SK-N-SH (cell line): ENCODE results near the gene COX7A1. TPM values are rescaled to one million over a fixed set of nuclear protein-coding genes. Genes with fewer than 3 reads are reported as not detected.

ENCODE experiments used
- CTCF ChIA-PET: fragments of 300-600, 350-600 bp; formaldehyde crosslinking; extraction: SDS; loops from one replicate; lab custom pipeline; 2021; lab: Yijun Ruan, JAX
- POLR2A ChIA-PET: fragments of 350-600 bp; sonication (Branson Sonifier 250); formaldehyde crosslinking; extraction: SDS; loops from one replicate; lab custom pipeline; 2020; ENCODE audit warnings: antibody characterized with exemption, inconsistent platforms; lab: Yijun Ruan, JAX
- DNase-seq: peaks from one replicate; pipeline ENCODE4 v3.0.0; 2012
- H2AFZ ChIP-seq: fragments of 200-600 bp; sonication (generic); 2 replicates; pipeline ENCODE4 v1.8.1; 2016; ENCODE audit warnings: antibody characterized with exemption, mild to moderate bottlenecking, low read depth
- H3F3A ChIP-seq: fragments of 200-600 bp; sonication (generic); replicated peaks from 2 replicates; pipeline ENCODE3; 2016; ENCODE audit warnings: antibody characterized with exemption, mild to moderate bottlenecking; ENCODE audit not compliant: insufficient read depth
- H3K27ac ChIP-seq, 2 experiments: fragments of 200-500 bp in 1 of 2; fragments of 200-600 bp in 1 of 2; sonication (Bioruptor generic) in 1 of 2; sonication (generic), shearing (Covaris generic) in 1 of 2; 2 replicates each; pipeline versions ENCODE4 v1.5.1 to v1.6.1; 2014 to 2016; ENCODE audit warnings: low read depth in 2 of 2, inconsistent platforms in 1 of 2, low read length in 1 of 2, mild to moderate bottlenecking in 1 of 2, mixed read lengths in 1 of 2
- H3K27me3 ChIP-seq: fragments of 200-600 bp; sonication (generic), shearing (Covaris generic); 2 replicates; pipeline ENCODE4 v1.6.1; 2016; ENCODE audit warnings: mixed run types; ENCODE audit not compliant: insufficient read depth
- H3K36me3 ChIP-seq, 2 experiments: fragments of 200-500 bp in 1 of 2; fragments of 200-600 bp in 1 of 2; sonication (Bioruptor generic) in 1 of 2; sonication (generic) in 1 of 2; replicated peaks in 1 of 2; 2 replicates each; pipeline versions ENCODE3 to v1.5.1; 2014 to 2016; ENCODE audit warnings: low read length in 1 of 2, mild to moderate bottlenecking in 1 of 2; ENCODE audit not compliant: insufficient read depth in 2 of 2, control insufficient read depth in 1 of 2
- H3K4me1 ChIP-seq, 2 experiments: fragments of 200-500 bp in 1 of 2; fragments of 200-600 bp in 1 of 2; sonication (Bioruptor generic) in 1 of 2; sonication (generic), shearing (Covaris generic) in 1 of 2; 2 replicates each; pipeline versions ENCODE4 v1.5.1 to v1.6.1; 2014 to 2016; ENCODE audit warnings: low read depth in 1 of 2, low read length in 1 of 2, mixed run types in 1 of 2; ENCODE audit not compliant: insufficient read depth in 2 of 2, control insufficient read depth in 1 of 2
- H3K4me2 ChIP-seq: fragments of 200-600 bp; sonication (generic), shearing (Covaris generic); 2 replicates; pipeline ENCODE4 v1.6.1; 2017; ENCODE audit warnings: mixed run types
- H3K4me3 ChIP-seq, 2 experiments: fragments of 200-500 bp in 1 of 2; fragments of 200-600 bp in 1 of 2; sonication (Bioruptor generic) in 1 of 2; sonication (generic), shearing (Covaris generic) in 1 of 2; 2 replicates each; pipeline versions ENCODE4 v1.5.1 to v1.8.1; 2014 to 2016; ENCODE audit warnings: low read depth in 2 of 2, inconsistent platforms in 1 of 2, low read length in 1 of 2, mild to moderate bottlenecking in 1 of 2, mixed read lengths in 1 of 2, moderate library complexity in 1 of 2
- H3K79me2 ChIP-seq: fragments of 200-600 bp; sonication (generic); 2 replicates; pipeline ENCODE4 v1.8.1; 2017; ENCODE audit warnings: mild to moderate bottlenecking; ENCODE audit not compliant: insufficient read depth
- H3K9ac ChIP-seq: fragments of 200-600 bp; sonication (generic); 2 replicates; pipeline ENCODE4 v1.6.1; 2017; ENCODE audit warnings: mixed run types
- H3K9me2 ChIP-seq: fragments of 200-600 bp; sonication (generic); 2 replicates; pipeline ENCODE4 v1.6.1; 2017; ENCODE audit warnings: mixed run types
- H3K9me3 ChIP-seq: fragments of 200-600 bp; sonication (generic); 2 replicates; pipeline ENCODE4 v1.6.1; 2017; ENCODE audit warnings: mixed run types, mild to moderate bottlenecking, moderate library complexity
- H4K20me1 ChIP-seq: fragments of 200-600 bp; sonication (generic); 2 replicates; pipeline ENCODE4 v1.6.1; 2017; ENCODE audit warnings: mild to moderate bottlenecking, mixed run types; ENCODE audit not compliant: insufficient read depth
- CHD2 ChIP-seq: fragments of 150-350 bp; IDR thresholded peaks from 2 replicates; pipeline ENCODE4 v1.6.1; 2018; ENCODE audit warnings: low read length; ENCODE audit not compliant: partially characterized antibody
- CTCF ChIP-seq: fragments of 200-600 bp; sonication (generic); IDR thresholded peaks from 2 replicates; pipeline ENCODE4 v1.6.1; 2017; ENCODE audit warnings: antibody characterized with exemption, mild to moderate bottlenecking, moderate library complexity
- ELF1 ChIP-seq: IDR thresholded peaks from 2 replicates; pipeline ENCODE4 v1.4.0; 2012
- FOXJ3 ChIP-seq: sonication (generic); formaldehyde crosslinking; IDR thresholded peaks from 2 replicates; pipeline ENCODE4 v1.5.1; 2020; ENCODE audit warnings: mild to moderate bottlenecking, missing genetic modification reagents
- FOXM1 ChIP-seq: IDR thresholded peaks from 2 replicates; pipeline ENCODE4 v1.4.0; 2012; ENCODE audit warnings: low read depth, mild to moderate bottlenecking
- GATA2 ChIP-seq: sonication (generic); formaldehyde crosslinking; IDR thresholded peaks from 2 replicates; pipeline ENCODE4 v1.5.0; 2020; ENCODE audit warnings: mild to moderate bottlenecking, missing genetic modification reagents
- MEF2A ChIP-seq: IDR thresholded peaks from 2 replicates; pipeline ENCODE4 v1.4.0; 2012; ENCODE audit warnings: low read depth, borderline replicate concordance
- MXI1 ChIP-seq: IDR thresholded peaks from 2 replicates; pipeline ENCODE4 v1.6.1; 2012; ENCODE audit warnings: mild to moderate bottlenecking, low read depth, low read length, improper control_type of control experiment
- PBX3 ChIP-seq: IDR thresholded peaks from 2 replicates; pipeline ENCODE4; 2012
- RCOR1 ChIP-seq: fragments of 150-350 bp; IDR thresholded peaks from 2 replicates; pipeline ENCODE4 v1.6.1; 2017; ENCODE audit warnings: antibody characterized with exemption, low read length
- RXRA ChIP-seq: IDR thresholded peaks from 2 replicates; pipeline ENCODE4 v1.4.0; 2012; ENCODE audit warnings: low read depth, mild to moderate bottlenecking, borderline replicate concordance
- SIN3A ChIP-seq: IDR thresholded peaks from 2 replicates; pipeline ENCODE4 v1.6.1; 2012; ENCODE audit warnings: low read depth, mild to moderate bottlenecking, low read length, moderate library complexity, borderline replicate concordance
- SMC3 ChIP-seq: IDR thresholded peaks from 2 replicates; pipeline ENCODE4 v1.6.1; 2012; ENCODE audit warnings: low read depth, low read length, improper control_type of control experiment
- TCF12 ChIP-seq: IDR thresholded peaks from 2 replicates; pipeline ENCODE4 v1.4.0; 2012
- TEAD4 ChIP-seq: IDR thresholded peaks from 2 replicates; pipeline ENCODE4 v1.4.0; 2012; ENCODE audit warnings: mild to moderate bottlenecking, borderline replicate concordance; ENCODE audit not compliant: insufficient read depth
- USF1 ChIP-seq: IDR thresholded peaks from 2 replicates; pipeline ENCODE4 v1.4.0; 2012; ENCODE audit warnings: low read depth, borderline replicate concordance
- WGBS: methylation state at CpG from one replicate; pipeline ENCODE4 v1.1.6; 2017; ENCODE audit warnings: low lambda C conversion rate; 5-methylcytosine and 5-hydroxymethylcytosine counted together
- polyA plus RNA-seq, 3 experiments: library from polyadenylated mRNA; depleted of rRNA; stranded (reverse); fragments of >200 nt; gene quantifications; 2 replicates each; pipeline ENCODE4 v1.2.3, GENCODE V29; 2012
- TF ChIP-seq, protein P1 (sequence below): IDR thresholded peaks from 2 replicates; pipeline ENCODE4 v1.4.0; 2012; ENCODE audit warnings: low read depth, borderline replicate concordance
- TF ChIP-seq, protein P2 (sequence below): fragments of 150-350 bp; IDR thresholded peaks from 2 replicates; pipeline ENCODE4 v1.6.1; 2016; ENCODE audit warnings: mild to moderate bottlenecking, low read depth, low read length

The COX7A1 gene
- polyA plus RNA-seq, 1 of the 3 experiments (the other 2 are of a cell fraction), result not detected

DNA sequence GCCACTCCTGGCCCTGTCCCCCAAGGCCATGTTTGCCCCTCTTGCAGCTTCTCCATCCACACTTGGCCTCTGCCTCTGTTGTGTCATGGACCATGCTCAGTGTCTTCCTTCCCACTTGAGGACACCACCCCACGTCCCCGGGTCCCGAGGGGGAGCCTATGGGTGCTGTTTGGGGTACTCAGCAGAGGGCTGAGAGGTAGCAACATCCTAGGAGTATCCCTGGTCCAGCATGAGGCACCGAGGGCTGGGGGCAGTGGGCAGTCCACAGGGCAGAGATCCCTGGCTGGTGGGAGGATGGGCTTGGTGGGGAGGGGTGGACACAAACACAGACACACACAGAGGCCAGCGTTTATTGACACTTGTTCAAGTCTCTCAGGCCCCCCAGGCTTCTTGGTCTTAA lies 1.7 kb downstream of the COX7A1 start (continued):
- no peak for TF ChIP-seq CHD2
- no peak for TF ChIP-seq FOXJ3 (CRISPR knock-in tag)

DNA sequence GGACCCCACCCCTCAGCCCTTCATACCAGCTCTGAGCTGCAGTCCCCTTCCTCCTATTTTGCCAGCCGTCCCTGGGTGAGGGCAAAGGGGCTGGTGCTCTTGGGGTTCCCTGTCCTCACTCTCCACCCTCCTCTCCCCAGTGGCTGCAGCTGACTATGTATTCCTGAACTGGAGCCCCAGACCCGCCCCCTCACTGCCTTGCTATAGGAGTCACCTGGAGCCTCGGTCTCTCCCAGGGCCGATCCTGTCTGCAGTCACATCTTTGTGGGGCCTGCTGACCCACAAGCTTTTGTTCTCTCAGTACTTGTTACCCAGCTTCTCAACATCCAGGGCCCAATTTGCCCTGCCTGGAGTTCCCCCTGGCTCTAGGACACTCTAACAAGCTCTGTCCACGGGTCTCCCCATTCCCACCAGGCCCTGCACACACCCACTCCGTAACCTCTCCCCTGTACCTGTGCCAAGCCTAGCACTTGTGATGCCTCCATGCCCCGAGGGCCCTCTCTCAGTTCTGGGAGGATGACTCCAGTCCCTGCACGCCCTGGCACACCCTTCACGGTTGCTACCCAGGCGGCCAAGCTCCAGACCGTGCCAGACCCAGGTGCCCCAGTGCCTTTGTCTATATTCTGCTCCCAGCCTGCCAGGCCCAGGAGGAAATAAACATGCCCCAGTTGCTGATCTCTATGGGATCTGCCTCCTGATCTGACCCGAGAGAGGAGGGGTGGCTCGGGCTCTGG lies 2.4 kb downstream of the COX7A1 start:
- peaks cover 10% of the 10 kb centered on the region; the same call in 1 of the 2 replicates for H3K79me2 ChIP-seq
- CTCF ChIA-PET, result interaction anchor here (1.1 to 2.4 kb wide), 2 partner anchors 20 to 22 kb away, joined by 3 to 9 read pairs; no protein-coding TSS in a partner anchor
- no peak for DNase-seq
- POLR2A ChIA-PET, result no interaction called here
- no peak for TF ChIP-seq RXRA
- no peak for TF ChIP-seq SIN3A
- TF ChIP-seq, protein P1, sequence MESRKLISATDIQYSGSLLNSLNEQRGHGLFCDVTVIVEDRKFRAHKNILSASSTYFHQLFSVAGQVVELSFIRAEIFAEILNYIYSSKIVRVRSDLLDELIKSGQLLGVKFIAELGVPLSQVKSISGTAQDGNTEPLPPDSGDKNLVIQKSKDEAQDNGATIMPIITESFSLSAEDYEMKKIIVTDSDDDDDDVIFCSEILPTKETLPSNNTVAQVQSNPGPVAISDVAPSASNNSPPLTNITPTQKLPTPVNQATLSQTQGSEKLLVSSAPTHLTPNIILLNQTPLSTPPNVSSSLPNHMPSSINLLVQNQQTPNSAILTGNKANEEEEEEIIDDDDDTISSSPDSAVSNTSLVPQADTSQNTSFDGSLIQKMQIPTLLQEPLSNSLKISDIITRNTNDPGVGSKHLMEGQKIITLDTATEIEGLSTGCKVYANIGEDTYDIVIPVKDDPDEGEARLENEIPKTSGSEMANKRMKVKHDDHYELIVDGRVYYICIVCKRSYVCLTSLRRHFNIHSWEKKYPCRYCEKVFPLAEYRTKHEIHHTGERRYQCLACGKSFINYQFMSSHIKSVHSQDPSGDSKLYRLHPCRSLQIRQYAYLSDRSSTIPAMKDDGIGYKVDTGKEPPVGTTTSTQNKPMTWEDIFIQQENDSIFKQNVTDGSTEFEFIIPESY, result no peak
- no peak overlapping the region for H3K9ac ChIP-seq
- no peak overlapping the region for H3K27ac ChIP-seq
- H4K20me1 ChIP-seq, result peaks cover 16% of the 10 kb centered on the region; the same call in 1 of the 2 replicates
- H3K4me2 ChIP-seq, result no peak overlapping the region
- no peak overlapping the region for H2AFZ ChIP-seq
- H3K27me3 ChIP-seq, result no peaks in the 10 kb centered on the region
- 93% methylated on average over 13 of the region's 13 CpGs for WGBS
- H3K9me3 ChIP-seq, result no peaks in the 10 kb centered on the region
- peaks cover 15% of the 10 kb centered on the region for H3F3A ChIP-seq
- H3K4me3 ChIP-seq, result no peak overlapping the region
- no peaks in the 10 kb centered on the region for H3K4me1 ChIP-seq
- H3K9me2 ChIP-seq, result no peaks in the 10 kb centered on the region
- peaks cover 38 to 51% of the 10 kb centered on the region in 2 experiments for H3K36me3 ChIP-seq

DNA sequence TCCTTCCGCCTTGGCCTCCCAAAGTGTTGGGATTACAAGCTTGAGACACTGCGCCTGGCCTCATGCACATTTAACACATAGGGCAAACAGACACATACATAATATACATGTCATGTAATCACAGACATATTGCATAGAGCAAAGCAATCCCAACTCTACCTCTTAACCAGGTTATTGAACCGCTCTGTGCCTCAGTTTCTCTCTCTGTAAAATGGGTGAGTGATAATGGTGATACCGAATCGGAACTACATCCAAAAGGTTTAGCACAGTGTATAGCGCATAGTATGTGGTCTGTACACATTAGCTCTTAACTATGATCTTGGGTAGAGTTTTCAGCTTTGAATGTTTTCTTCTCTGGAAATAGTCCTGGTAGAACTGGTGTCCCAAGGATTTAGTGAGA lies 7.6 kb downstream of the COX7A1 start:
- no peak overlapping the region for H3K4me3 ChIP-seq
- no peaks in the 10 kb centered on the region for H3K9me3 ChIP-seq
- H3K4me1 ChIP-seq, result peaks cover 8% of the 10 kb centered on the region in 2 experiments; a peak in 3 of 4 replicates
- peaks cover 54 to 57% of the 10 kb centered on the region in 2 experiments for H3K36me3 ChIP-seq
- H3F3A ChIP-seq, result peaks cover 6% of the 10 kb centered on the region
- H3K9me2 ChIP-seq, result no peaks in the 10 kb centered on the region
- no peak overlapping the region for H3K4me2 ChIP-seq
- H3K9ac ChIP-seq, result no peak overlapping the region
- POLR2A ChIA-PET, result no interaction called here
- H4K20me1 ChIP-seq, result peaks cover 38% of the 10 kb centered on the region
- no peaks in the 10 kb centered on the region for H3K27me3 ChIP-seq
- WGBS, result 96% methylated on average over 6 of the region's 6 CpGs
- H3K79me2 ChIP-seq, result peaks cover 43% of the 10 kb centered on the region
- DNase-seq, result no peak
- CTCF ChIA-PET, result interaction anchor here (0.9 kb wide), 1 partner anchor 25 kb away, joined by 3 read pairs; no protein-coding TSS in a partner anchor
- no peak overlapping the region for H2AFZ ChIP-seq
- no peak overlapping the region for H3K27ac ChIP-seq
- no peak for TF ChIP-seq FOXM1
- no peak for TF ChIP-seq MXI1
- TF ChIP-seq ELF1, result no peak
- TF ChIP-seq USF1, result no peak
- no peak for TF ChIP-seq SMC3
- TF ChIP-seq CTCF, result no peak
- no peak for TF ChIP-seq TEAD4
- TF ChIP-seq SIN3A, result no peak
- no peak for TF ChIP-seq PBX3
- no peak for TF ChIP-seq TCF12
- TF ChIP-seq MEF2A, result no peak
- no peak for TF ChIP-seq GATA2 (CRISPR knock-in tag)
- no peak for TF ChIP-seq CHD2
- TF ChIP-seq, protein P2, sequence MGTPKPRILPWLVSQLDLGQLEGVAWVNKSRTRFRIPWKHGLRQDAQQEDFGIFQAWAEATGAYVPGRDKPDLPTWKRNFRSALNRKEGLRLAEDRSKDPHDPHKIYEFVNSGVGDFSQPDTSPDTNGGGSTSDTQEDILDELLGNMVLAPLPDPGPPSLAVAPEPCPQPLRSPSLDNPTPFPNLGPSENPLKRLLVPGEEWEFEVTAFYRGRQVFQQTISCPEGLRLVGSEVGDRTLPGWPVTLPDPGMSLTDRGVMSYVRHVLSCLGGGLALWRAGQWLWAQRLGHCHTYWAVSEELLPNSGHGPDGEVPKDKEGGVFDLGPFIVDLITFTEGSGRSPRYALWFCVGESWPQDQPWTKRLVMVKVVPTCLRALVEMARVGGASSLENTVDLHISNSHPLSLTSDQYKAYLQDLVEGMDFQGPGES, result no peak
- TF ChIP-seq RCOR1, result no peak
